Thyroid gland (tissue), 4 donors: ENCODE results near the gene VWA5B1.

Source experiments
- POLR2A ChIP-seq, 2 donors: fragments of 450-650 bp; IDR thresholded peaks; one replicate each; pipeline ENCODE4 v1.6.1; 2017; ENCODE audit warnings: antibody characterized with exemption in 2 of 2, mild to moderate bottlenecking in 2 of 2, moderate library complexity in 1 of 2
- TF ChIP-seq, protein P1 (sequence below), 6 experiments: fragments of 200-600 bp in 3 of 6; fragments of 450-650 bp in 3 of 6; sonication (generic) in 3 of 6; IDR thresholded peaks; one replicate each; pipeline ENCODE4 v1.5.1; 2016 to 2019; ENCODE audit warnings: antibody characterized with exemption in 6 of 6, mild to moderate bottlenecking in 2 of 6, inconsistent platforms in 1 of 6, moderate library complexity in 1 of 6

DNA sequence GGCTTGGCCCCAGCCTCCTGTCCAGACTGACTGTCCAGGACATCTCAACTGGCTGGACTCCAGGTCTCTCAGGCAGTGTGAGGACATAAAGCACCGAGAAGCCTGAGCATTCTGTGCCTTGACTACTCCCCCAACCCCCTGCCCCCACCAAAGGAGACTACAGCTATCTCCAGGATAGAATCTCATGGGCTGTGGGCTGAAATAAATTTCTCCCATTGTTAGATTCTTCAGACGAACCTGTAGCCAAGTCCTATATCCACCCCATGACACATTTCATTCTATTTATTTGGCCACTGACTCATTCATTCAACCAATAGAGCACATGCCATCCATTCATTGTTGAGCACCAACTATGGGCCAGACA, 11.4 kb downstream of the VWA5B1 start:
- TF ChIP-seq, protein P1, sequence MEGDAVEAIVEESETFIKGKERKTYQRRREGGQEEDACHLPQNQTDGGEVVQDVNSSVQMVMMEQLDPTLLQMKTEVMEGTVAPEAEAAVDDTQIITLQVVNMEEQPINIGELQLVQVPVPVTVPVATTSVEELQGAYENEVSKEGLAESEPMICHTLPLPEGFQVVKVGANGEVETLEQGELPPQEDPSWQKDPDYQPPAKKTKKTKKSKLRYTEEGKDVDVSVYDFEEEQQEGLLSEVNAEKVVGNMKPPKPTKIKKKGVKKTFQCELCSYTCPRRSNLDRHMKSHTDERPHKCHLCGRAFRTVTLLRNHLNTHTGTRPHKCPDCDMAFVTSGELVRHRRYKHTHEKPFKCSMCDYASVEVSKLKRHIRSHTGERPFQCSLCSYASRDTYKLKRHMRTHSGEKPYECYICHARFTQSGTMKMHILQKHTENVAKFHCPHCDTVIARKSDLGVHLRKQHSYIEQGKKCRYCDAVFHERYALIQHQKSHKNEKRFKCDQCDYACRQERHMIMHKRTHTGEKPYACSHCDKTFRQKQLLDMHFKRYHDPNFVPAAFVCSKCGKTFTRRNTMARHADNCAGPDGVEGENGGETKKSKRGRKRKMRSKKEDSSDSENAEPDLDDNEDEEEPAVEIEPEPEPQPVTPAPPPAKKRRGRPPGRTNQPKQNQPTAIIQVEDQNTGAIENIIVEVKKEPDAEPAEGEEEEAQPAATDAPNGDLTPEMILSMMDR (IDR thresholded peaks at IDR 0.05): no peak
- no peak for TF ChIP-seq POLR2A (IDR thresholded peaks at IDR 0.05)
